Upper lobe of left lung (tissue), 4 donors: ENCODE measurements around the gene RBP3.

Experiments
- CTCF ChIP-seq, 6 experiments: fragments of 450-650 bp in 4 of 6; fragments of 200-600 bp in 2 of 6; sonication (generic) in 2 of 6; IDR thresholded peaks; one replicate each; pipeline ENCODE4 v1.5.1; 2016 to 2019; ENCODE audit warnings: antibody characterized with exemption in 6 of 6
- EP300 ChIP-seq, 4 donors: sonication (generic); formaldehyde crosslinking; IDR thresholded peaks; one replicate each; pipeline ENCODE4 v1.5.1; 2017; ENCODE audit warnings: antibody characterized with exemption in 4 of 4, control low read depth in 2 of 4
- POLR2A ChIP-seq, 4 donors: fragments of 450-650 bp; IDR thresholded peaks; one replicate each; pipeline ENCODE4 v1.5.1; 2016 to 2017; ENCODE audit warnings: antibody characterized with exemption in 4 of 4, mild to moderate bottlenecking in 2 of 4

- no peak for TF ChIP-seq CTCF (IDR thresholded peaks at IDR 0.05)
- TF ChIP-seq POLR2A (IDR thresholded peaks at IDR 0.05): no peak
- no peak for TF ChIP-seq EP300 (IDR thresholded peaks at IDR 0.05)
Observed at GRCh38 chr10:47358457-47358856, 10.3 kb downstream of the RBP3 start.
